CD1c-positive myeloid dendritic cell (primary cell): Measurements from ENCODE around the gene DNAH2.
A peak's percentile ranks its signal among the peaks of the same experiment; 100 is the strongest.

Source experiments
- DNase-seq: peaks from one replicate; pipeline ENCODE4 v3.0.0-alpha.2; 2016; ENCODE audit errors: extremely low spot score

Gene DNAH2

GRCh38 chr17:7703584-7704479 is 13.7 kb upstream of the DNAH2 start:
- DNase-seq = peak; percentile 17

DNA sequence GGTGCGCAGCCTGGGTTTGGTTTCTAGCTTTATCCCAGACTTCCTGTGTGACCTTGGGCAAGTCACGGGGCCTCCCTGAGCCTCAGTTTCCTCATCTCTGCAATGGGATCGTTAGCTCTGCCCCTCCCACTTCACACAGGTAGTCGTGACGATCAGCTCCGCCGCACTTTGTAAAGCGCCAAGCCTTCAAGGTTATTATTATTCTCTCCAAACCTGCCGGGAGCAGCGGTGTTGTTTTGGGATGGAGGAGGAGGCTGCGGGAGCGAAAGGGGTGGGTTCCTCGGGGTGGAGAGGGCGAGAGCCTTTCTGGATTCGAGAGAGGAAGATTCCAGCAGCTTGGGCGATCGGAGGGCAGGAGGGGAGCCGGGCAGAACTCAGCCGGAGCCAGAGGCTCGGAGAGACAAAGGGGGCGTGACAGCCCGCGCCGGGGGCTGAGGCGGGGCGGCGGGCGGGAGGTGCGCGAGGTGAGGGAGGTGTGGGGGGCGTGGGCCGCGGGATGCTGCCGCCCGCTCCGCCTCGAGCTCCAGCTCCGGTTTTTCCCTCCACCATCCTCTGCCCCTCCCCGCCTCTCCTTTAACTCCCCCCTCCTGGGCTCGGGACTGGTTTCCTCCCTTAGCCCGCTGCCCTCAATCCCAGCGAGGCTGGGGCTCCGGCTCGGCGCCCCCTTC is 12.8 kb upstream of the DNAH2 start, which contains the start of gene EFNB3:
Gene EFNB3 (plus strand): TSS at position 602 of the 668 bp plus-strand sequence. CDS start 397 bp downstream, outside the sequence.
- DNase-seq = no peak

DNA sequence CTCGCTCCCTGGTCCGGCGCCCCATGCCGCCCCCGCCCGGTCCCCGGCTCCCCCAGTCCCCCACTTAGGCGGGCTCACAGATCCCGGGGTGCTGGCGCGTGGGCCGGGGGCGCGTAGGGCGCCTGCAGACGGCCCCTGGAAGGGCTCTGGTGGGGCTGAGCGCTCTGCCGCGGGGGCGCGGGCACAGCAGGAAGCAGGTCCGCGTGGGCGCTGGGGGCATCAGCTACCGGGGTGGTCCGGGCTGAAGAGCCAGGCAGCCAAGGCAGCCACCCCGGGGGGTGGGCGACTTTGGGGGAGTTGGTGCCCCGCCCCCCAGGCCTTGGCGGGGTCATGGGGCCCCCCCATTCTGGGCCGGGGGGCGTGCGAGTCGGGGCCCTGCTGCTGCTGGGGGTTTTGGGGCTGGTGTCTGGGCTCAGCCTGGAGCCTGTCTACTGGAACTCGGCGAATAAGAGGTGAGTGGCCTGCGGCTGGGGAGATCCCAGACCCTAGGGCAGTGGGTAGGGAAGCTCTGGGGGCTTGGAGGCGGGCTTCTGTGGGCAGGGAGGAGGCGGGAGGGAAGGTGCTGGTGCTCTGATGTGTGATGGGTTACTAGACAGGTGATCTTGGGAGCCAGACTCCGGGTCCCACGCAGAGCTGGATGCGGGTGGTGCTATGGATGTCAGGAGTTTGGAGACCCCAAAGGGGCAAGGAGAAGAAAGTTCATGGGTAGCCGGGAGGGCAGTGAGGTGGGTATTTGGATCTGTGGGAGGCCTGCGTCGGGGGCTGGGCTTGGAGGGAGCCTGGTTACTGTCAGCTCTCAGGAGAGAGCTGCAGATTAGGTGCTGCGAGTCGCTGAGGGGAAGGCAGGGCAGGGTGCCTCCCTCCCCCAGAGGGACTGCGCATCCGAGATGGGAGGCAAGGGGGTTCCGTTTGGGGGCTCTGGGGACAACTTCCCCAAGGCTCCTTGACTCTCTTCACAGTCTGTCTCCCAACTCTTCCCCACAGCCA is 12.0 kb upstream of the DNAH2 start:
- no peak for DNase-seq

- no peak for DNase-seq
Observed at GRCh38 chr17:7706631-7707354, 10.8 kb upstream of the DNAH2 start.

DNA sequence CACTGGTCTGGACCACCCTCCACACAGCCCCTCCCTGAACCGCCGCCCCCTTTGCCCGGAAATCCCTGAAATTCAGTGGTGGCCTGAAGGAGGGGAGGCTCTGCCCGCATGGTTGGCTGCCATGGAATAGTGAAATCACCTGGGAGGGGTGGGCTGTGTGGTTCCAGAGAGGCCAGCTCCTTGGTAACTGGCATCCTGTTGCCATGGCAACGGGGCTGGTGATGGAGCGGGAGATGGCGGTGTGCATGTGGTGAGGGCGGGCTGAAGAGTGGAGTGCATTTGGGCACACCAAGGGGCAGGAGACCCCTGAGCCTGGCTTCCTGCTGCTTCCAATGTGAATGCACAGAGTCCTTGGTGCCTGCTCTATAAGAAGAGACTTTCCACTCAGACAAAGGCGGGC is 10.1 kb upstream of the DNAH2 start:
- DNase-seq = no peak

DNA sequence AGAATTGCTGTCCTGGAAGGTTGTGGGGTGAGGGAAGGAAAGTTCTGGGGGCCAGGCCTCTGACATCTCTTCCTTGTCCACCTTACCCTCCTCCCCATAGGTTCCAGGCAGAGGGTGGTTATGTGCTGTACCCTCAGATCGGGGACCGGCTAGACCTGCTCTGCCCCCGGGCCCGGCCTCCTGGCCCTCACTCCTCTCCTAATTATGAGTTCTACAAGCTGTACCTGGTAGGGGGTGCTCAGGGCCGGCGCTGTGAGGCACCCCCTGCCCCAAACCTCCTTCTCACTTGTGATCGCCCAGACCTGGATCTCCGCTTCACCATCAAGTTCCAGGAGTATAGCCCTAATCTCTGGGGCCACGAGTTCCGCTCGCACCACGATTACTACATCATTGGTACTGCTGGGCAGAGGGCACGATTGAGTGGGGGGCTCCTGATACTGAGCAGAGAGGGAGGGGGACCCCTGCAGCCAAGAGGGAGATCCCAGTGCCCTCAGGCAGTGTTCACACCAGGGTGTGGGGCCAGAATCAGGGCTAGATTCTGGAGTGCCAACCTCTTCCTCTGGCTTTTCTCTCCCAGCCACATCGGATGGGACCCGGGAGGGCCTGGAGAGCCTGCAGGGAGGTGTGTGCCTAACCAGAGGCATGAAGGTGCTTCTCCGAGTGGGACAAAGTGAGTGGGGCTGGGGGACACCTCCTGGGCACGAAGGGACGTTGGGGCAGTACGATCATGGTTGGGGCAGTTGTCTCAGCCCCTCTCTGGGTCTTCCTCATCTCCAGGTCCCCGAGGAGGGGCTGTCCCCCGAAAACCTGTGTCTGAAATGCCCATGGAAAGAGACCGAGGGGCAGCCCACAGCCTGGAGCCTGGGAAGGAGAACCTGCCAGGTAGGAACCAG is 9.4 kb upstream of the DNAH2 start:
- no peak for DNase-seq

- DNase-seq = no peak
Observed at GRCh38 chr17:7709031-7709430, 8.5 kb upstream of the DNAH2 start.

GRCh38 chr17:7710301-7710700 is 7.2 kb upstream of the DNAH2 start:
- peak; percentile 64 for DNase-seq

DNA sequence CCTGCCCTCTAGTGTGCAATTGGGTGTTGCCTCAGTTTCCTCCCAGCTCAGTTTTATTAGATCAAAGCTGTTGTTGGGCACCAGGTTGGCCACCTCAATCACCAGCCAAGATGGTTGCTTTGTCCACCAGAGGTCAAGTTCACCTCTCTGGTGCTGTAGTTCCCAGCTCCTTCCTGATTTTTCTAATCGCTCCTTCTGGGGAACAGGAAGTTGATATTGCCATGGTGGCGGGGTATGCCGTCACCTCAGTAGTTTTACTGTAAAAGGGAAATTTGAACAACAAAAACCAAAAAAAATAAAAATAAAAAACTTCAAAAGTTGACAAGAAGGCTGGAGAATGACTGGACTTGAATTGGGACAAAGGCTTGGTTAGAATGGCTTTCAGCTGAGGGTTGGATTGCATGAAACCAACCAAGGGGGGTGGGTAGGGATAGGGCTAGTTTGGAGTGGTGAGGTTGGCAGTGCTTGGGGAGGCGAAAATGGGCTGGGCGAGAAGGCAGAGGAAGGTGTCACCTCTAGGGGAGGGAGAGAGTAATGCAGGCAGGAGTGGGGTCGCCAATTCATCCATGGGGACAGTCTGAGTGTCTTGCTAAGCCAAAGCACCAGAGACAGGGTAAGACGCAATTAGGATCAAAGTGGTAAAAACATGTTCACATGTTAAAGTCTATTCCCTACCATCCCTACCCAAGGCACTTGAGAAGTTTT is 6.3 kb upstream of the DNAH2 start:
- peak; percentile 52 for DNase-seq

- no peak for DNase-seq
Observed at GRCh38 chr17:7712111-7712771, 5.3 kb upstream of the DNAH2 start.

DNA sequence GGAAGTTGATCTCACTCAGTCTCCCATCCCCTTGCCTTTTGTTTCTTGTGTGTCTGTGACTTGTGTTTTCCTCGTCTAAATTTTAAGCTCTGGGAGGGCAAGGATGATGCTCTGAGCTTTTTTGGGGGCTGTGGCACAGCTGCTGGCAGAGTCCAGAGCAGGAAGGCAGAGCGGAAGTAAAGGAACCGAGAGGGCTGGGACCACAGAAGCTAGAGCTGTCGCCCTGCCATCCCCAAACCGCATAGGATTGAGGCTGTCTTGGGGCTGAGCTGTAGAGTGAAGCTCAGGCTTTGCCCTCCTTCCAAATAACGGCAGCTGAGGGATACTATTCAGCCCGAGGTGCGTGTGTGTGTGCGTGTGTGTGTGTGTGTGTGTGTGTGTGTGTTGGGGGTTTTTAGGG is 3.8 kb upstream of the DNAH2 start:
- no peak for DNase-seq

- no peak for DNase-seq
Observed at GRCh38 chr17:7714721-7715594, 2.6 kb upstream of the DNAH2 start.

DNA sequence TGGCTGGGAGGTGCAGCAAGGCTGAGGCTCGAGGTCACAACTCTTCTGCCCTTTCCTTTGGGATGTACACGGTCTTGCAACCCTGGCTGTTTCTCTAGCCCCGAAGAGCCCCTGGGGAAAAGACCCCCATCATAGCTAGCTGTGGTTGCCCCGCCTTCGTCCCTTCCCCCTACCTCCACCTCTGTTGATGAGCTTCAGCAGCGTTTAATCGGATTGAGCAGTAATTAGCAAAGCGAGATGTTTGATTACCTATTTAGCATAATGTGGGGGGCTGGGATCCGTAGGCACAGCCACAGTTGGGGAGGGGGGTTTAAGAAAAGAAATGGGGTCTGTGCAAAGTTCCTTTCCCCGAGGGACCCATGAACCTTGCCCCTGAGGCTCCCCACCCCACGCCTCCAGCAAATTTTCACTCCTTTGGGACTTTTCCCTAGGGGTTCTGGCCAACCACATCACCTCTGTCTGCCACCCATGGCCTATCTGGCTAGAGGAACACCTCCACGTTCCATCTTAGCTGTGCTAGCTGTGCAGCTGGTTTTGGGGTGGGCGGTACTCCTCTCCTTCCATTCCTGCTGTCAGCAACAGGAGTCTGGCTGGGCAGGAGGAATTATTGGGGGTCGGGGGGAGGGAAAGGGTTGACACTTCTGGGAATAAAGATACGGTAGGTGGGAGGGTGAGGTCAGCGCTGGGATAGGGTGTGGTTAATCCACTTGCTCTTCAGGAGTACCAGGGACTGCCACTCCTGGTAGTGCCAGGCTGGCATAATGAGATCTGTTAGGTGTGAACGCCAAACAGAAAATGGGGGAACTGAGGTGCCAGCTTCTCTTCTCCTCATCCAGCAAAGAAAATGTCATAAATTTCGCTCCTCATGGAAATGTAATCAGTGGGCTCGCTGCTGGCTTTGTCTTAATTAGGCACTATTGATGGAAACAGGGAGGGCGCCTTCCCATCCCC is 1.3 kb upstream of the DNAH2 start:
- no peak for DNase-seq

- peak; percentile 38 for DNase-seq
Observed at GRCh38 chr17:7717756-7718350, 309 bp downstream of the DNAH2 start.

- no peak for DNase-seq
Observed at GRCh38 chr17:7719661-7720060, 2.1 kb downstream of the DNAH2 start.

DNA sequence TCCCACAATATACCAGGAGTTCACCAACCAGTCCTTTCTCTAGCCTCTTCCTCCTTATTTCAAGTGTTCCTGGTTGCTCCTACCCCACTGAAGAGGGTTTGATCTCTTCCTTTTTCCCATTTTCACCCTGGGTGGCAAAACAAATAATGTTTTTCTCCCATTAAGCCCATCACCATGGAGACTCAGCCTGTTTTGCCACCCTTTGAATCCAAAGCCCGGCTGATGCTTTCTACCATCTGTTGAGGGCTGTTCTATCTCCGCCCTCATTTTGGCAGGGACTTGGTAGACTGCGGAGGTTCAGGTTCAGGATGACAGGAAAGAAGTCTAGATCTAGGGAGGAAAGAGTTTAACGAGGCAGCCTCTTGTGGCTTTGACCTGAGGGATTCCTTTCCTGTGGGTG is 2.6 kb downstream of the DNAH2 start:
- no peak for DNase-seq
